Esophagus (tissue), 2 donors: ENCODE measurements around the gene MACROD2. TPM values are rescaled to one million over a fixed set of nuclear protein-coding genes. Genes with fewer than 3 reads are reported as not detected.

Experiments
- H3K27ac ChIP-seq, 2 donors: one replicate each; pipeline ENCODE4 v1.5.1; 2013; ENCODE audit warnings: low read depth in 2 of 2, mild to moderate bottlenecking in 2 of 2, inconsistent platforms in 1 of 2, low read length in 1 of 2, moderate library complexity in 1 of 2
- H3K27me3 ChIP-seq, 2 donors: one replicate each; pipeline ENCODE4 v1.6.1; 2013; ENCODE audit warnings: low read length in 2 of 2, control low read depth in 1 of 2, mild to moderate bottlenecking in 1 of 2; ENCODE audit not compliant: insufficient read depth in 2 of 2, control insufficient read depth in 1 of 2
- H3K36me3 ChIP-seq, 2 donors: one replicate each; pipeline ENCODE4 v1.6.1; 2013; ENCODE audit warnings: low read length in 1 of 2; ENCODE audit not compliant: control insufficient read depth in 2 of 2, insufficient read depth in 2 of 2
- H3K4me1 ChIP-seq, 2 donors: one replicate each; pipeline ENCODE4 v1.6.1; 2013; ENCODE audit warnings: low read length in 1 of 2; ENCODE audit not compliant: control insufficient read depth in 2 of 2, insufficient read depth in 2 of 2
- H3K4me3 ChIP-seq, 2 donors: one replicate each; pipeline ENCODE4 v1.5.1; 2013; ENCODE audit warnings: low read length in 2 of 2, mild to moderate bottlenecking in 2 of 2, low read depth in 1 of 2, moderate library complexity in 1 of 2
- H3K9me3 ChIP-seq, 2 donors: one replicate each; pipeline ENCODE4 v1.6.1; 2013; ENCODE audit warnings: mild to moderate bottlenecking in 2 of 2, low read depth in 1 of 2, low read length in 1 of 2, moderate library complexity in 1 of 2; ENCODE audit not compliant: control insufficient read depth in 2 of 2, insufficient read depth in 1 of 2
- WGBS, 2 donors: extraction: QIAGEN DNeasy Blood & Tissue Kit; methylation state at CpG; one replicate each; pipeline ENCODE4 v1.1.7; 2013; 5-methylcytosine and 5-hydroxymethylcytosine counted together
- polyA plus RNA-seq, 2 donors: library from polyadenylated mRNA; stranded (reverse); fragments of 200-250 nt; gene quantifications; one replicate each; pipeline ENCODE4 v1.2.3, GENCODE V29; 2013
- donor health status: healthy with polysubstance abuse.
- donor health status: Bipolar disorder and iron deficiency.

The MACROD2 gene
- polyA plus RNA-seq, 2 donors, result 0.64 to 1.9 TPM

- Histone ChIP-seq H3K4me1 (no peaks in the 10 kb centered on the region), H3K27ac (no peak overlapping the region), H3K4me3 (no peak overlapping the region), H3K9me3 (no peaks in the 10 kb centered on the region), H3K27me3 (no peaks in the 10 kb centered on the region), H3K36me3 (no peaks in the 10 kb centered on the region)
- WGBS, 2 donors, result 68 to 72% methylated on average over 10 of the region's 10 CpGs
These were observed 795.7 kb downstream of the MACROD2 start for GRCh38 chr20:14790771-14791620.

GRCh38 chr20:14792915-14793314 is 797.6 kb downstream of the MACROD2 start:
- Histone ChIP-seq H3K36me3 (no peaks in the 10 kb centered on the region), H3K27me3 (no peaks in the 10 kb centered on the region), H3K27ac (no peak overlapping the region), H3K4me3 (no peak overlapping the region), H3K9me3 (no peaks in the 10 kb centered on the region), H3K4me1 (no peaks in the 10 kb centered on the region)
- 91 to 94% methylated on average over 1 of the region's 1 CpG for WGBS, 2 donors

GRCh38 chr20:14799545-14800216 is 804.4 kb downstream of the MACROD2 start:
- Histone ChIP-seq H3K36me3 (no peaks in the 10 kb centered on the region), H3K9me3 (no peaks in the 10 kb centered on the region), H3K27ac (no peak overlapping the region), H3K27me3 (no peaks in the 10 kb centered on the region), H3K4me3 (no peak overlapping the region), H3K4me1 (no peaks in the 10 kb centered on the region)
- 75 to 79% methylated on average over 5 of the region's 5 CpGs for WGBS, 2 donors

- Histone ChIP-seq H3K4me1 (no peaks in the 10 kb centered on the region), H3K36me3 (no peaks in the 10 kb centered on the region), H3K4me3 (no peak overlapping the region), H3K9me3 (no peaks in the 10 kb centered on the region), H3K27ac (no peak overlapping the region), H3K27me3 (no peaks in the 10 kb centered on the region)
- WGBS, 2 donors, result 74 to 88% methylated on average over 7 of the region's 7 CpGs
These were observed 805.5 kb downstream of the MACROD2 start for GRCh38 chr20:14800707-14801425.

GRCh38 chr20:14801591-14802325 is 806.4 kb downstream of the MACROD2 start:
- WGBS, 2 donors, result 85 to 94% methylated on average over 5 of the region's 5 CpGs
- Histone ChIP-seq H3K36me3 (no peaks in the 10 kb centered on the region), H3K27ac (no peak overlapping the region)

GRCh38 chr20:14807224-14807623 is 811.9 kb downstream of the MACROD2 start:
- Histone ChIP-seq H3K9me3 (no peaks in the 10 kb centered on the region), H3K4me3 (no peak overlapping the region), H3K27ac (no peak overlapping the region), H3K4me1 (no peaks in the 10 kb centered on the region), H3K27me3 (no peaks in the 10 kb centered on the region), H3K36me3 (no peaks in the 10 kb centered on the region)
- 70 to 75% methylated on average over 2 of the region's 2 CpGs for WGBS, 2 donors

More at GRCh38 chr20:14801591-14802325, 806.4 kb downstream of the MACROD2 start:
- H3K27me3 ChIP-seq, result no peaks in the 10 kb centered on the region
- H3K4me3 ChIP-seq, result no peak overlapping the region
- H3K9me3 ChIP-seq, result no peaks in the 10 kb centered on the region
- H3K4me1 ChIP-seq, result no peaks in the 10 kb centered on the region

- Histone ChIP-seq H3K4me1 (no peaks in the 10 kb centered on the region), H3K36me3 (no peaks in the 10 kb centered on the region), H3K27ac (no peak overlapping the region), H3K4me3 (no peak overlapping the region), H3K27me3 (no peaks in the 10 kb centered on the region), H3K9me3 (no peaks in the 10 kb centered on the region)
- WGBS, 2 donors, result 91 to 94% methylated on average over 2 of the region's 2 CpGs
These were observed 820.0 kb downstream of the MACROD2 start for GRCh38 chr20:14815340-14815739.

GRCh38 chr20:14816471-14816870 is 821.2 kb downstream of the MACROD2 start:
- no peak overlapping the region for H3K4me3 ChIP-seq
- H3K27me3 ChIP-seq, result no peaks in the 10 kb centered on the region
- no peak overlapping the region for H3K27ac ChIP-seq
- no peaks in the 10 kb centered on the region for H3K9me3 ChIP-seq
- 94 to 100% methylated on average over 1 of the region's 1 CpG for WGBS, 2 donors
- H3K4me1 ChIP-seq, result no peaks in the 10 kb centered on the region
- no peaks in the 10 kb centered on the region for H3K36me3 ChIP-seq

GRCh38 chr20:14817101-14817500 is 821.8 kb downstream of the MACROD2 start:
- Histone ChIP-seq H3K4me3 (no peak overlapping the region), H3K9me3 (no peaks in the 10 kb centered on the region), H3K27ac (no peak overlapping the region), H3K36me3 (no peaks in the 10 kb centered on the region), H3K27me3 (no peaks in the 10 kb centered on the region), H3K4me1 (no peaks in the 10 kb centered on the region)
- 54 to 65% methylated on average over 3 of the region's 3 CpGs for WGBS, 2 donors
